GM12878 (cell line): ENCODE data around the gene PAX5. TPM values are rescaled to one million over a fixed set of nuclear protein-coding genes. Genes with fewer than 3 reads are reported as not detected.
A peak's percentile ranks its signal among the peaks of the same experiment; 100 is the strongest.

Experiments
- ATAC-seq: fragments of 200-7000 bp; cut with Tn5 transposase; 3 replicates; pipeline ENCODE4 v1.9.1; 2020; ENCODE audit warnings: mild to moderate bottlenecking, moderate library complexity
- BruUV-seq: library from RNA; stranded (reverse); fragments of 400-500 nt; replicated peaks from 2 replicates; lab custom pipeline; 2021; lab: Mats Ljungman, UMichigan
- CTCF ChIA-PET: fragments of 300-600 bp; sonication (Branson Sonifier 250); formaldehyde crosslinking; extraction: SDS; loops from one replicate; lab custom pipeline; 2021; ENCODE audit warnings: inconsistent platforms; lab: Yijun Ruan, JAX
- POLR2A ChIA-PET: fragments of 350-600 bp; formaldehyde crosslinking; extraction: SDS; loops from one replicate; lab custom pipeline; 2021; ENCODE audit warnings: inconsistent platforms; lab: Charles Lee
- RAD21 ChIA-PET: fragments of 300-600 bp; sonication (Branson Sonifier 250); formaldehyde crosslinking; loops from one replicate; lab custom pipeline; 2023; ENCODE audit warnings: antibody characterized with exemption; ENCODE audit not compliant: unreplicated experiment; lab: Charles Lee
- SMC1A ChIA-PET: fragments of 300-600 bp; sonication (Branson Sonifier 250); formaldehyde crosslinking; loops from one replicate; lab custom pipeline; 2023; ENCODE audit not compliant: unreplicated experiment, uncharacterized antibody; lab: Charles Lee
- DNase-seq: peaks from one replicate; pipeline ENCODE4 v3.0.0-alpha.2; 2011; ENCODE audit warnings: low read depth, low spot score
- FAIRE-seq: peaks from 3 replicates; lab custom pipeline; 2011; peaks lifted over from hg19 to GRCh38; lab: Jason Lieb, UNC
- H2AFZ ChIP-seq: 2 replicates; pipeline ENCODE4 v1.6.0; 2011; ENCODE audit warnings: low read depth, low read length, control low read depth; ENCODE audit not compliant: control insufficient read depth
- H3K27ac ChIP-seq: 2 replicates; pipeline ENCODE4 v1.5.1; 2011; ENCODE audit warnings: control low read depth; ENCODE audit not compliant: control insufficient read depth, insufficient read depth
- H3K27me3 ChIP-seq, 2 experiments: replicated peaks in 1 of 2; 2 replicates each; pipeline versions ENCODE4 v1.6.0 to v1.6.1; 2011; ENCODE audit warnings: low read length in 1 of 2; ENCODE audit not compliant: control insufficient read depth in 2 of 2, insufficient read depth in 2 of 2
- H3K36me3 ChIP-seq, 2 experiments: 2 replicates each; pipeline ENCODE4 v1.5.1; 2011; ENCODE audit warnings: low read length in 1 of 2; ENCODE audit not compliant: control insufficient read depth in 2 of 2, insufficient read depth in 2 of 2
- H3K4me1 ChIP-seq: 2 replicates; pipeline ENCODE4 v1.6.1; 2011; ENCODE audit warnings: mild to moderate bottlenecking, low read length, moderate library complexity, mixed read lengths; ENCODE audit not compliant: control insufficient read depth, insufficient read depth
- H3K4me2 ChIP-seq: 2 replicates; pipeline ENCODE4 v1.6.0; 2011; ENCODE audit warnings: control low read depth; ENCODE audit not compliant: control insufficient read depth, insufficient read depth
- H3K4me3 ChIP-seq: fragments of 200-600 bp; sonication (generic); 2 replicates; pipeline ENCODE4 v1.5.1; 2016
- H3K79me2 ChIP-seq: 2 replicates; pipeline ENCODE4 v1.6.0; 2011; ENCODE audit warnings: low read length; ENCODE audit not compliant: control insufficient read depth, insufficient read depth
- H3K9ac ChIP-seq: 2 replicates; pipeline ENCODE4 v1.8.0; 2011; ENCODE audit warnings: low read length, control low read depth, mixed read lengths; ENCODE audit not compliant: control insufficient read depth, insufficient read depth
- H3K9me3 ChIP-seq: replicated peaks from 3 replicates; pipeline ENCODE4 v1.5.1; 2011; ENCODE audit warnings: mild to moderate bottlenecking, low read length; ENCODE audit not compliant: control insufficient read depth, insufficient read depth
- H4K20me1 ChIP-seq: 2 replicates; pipeline ENCODE4 v1.6.0; 2011; ENCODE audit not compliant: control insufficient read depth, insufficient read depth
- CHD1 ChIP-seq: IDR thresholded peaks from 2 replicates; pipeline ENCODE4 v1.6.1; 2012; ENCODE audit warnings: low read depth, low read length, improper control_type of control experiment
- FOXM1 ChIP-seq: IDR thresholded peaks from 2 replicates; pipeline ENCODE4 v1.6.1; 2012; ENCODE audit warnings: low read depth, mild to moderate bottlenecking, inconsistent platforms, low read length, moderate library complexity
- RAD21 ChIP-seq: IDR thresholded peaks from 2 replicates; pipeline ENCODE4 v1.6.1; 2011; ENCODE audit warnings: mild to moderate bottlenecking, low read depth, low read length, moderate library complexity; ENCODE audit not compliant: insufficient read depth
- SMAD5 ChIP-seq: IDR thresholded peaks from 2 replicates; pipeline ENCODE4 v1.6.1; 2016; ENCODE audit warnings: antibody characterized with exemption, low read depth
- SREBF1 ChIP-seq: IDR thresholded peaks from 2 replicates; pipeline ENCODE4 v1.6.1; 2012; ENCODE audit warnings: mild to moderate bottlenecking, low read length
- WGBS: methylation state at CpG from one replicate; pipeline ENCODE4 v1.1.6; 2016; ENCODE audit warnings: low lambda C conversion rate; ENCODE audit not compliant: insufficient replicate concordance, insufficient coverage; ENCODE audit errors: missing lambda C conversion rate; 5-methylcytosine and 5-hydroxymethylcytosine counted together
- in situ Hi-C: fragments of 300-500 bp; cut with MboI; formaldehyde crosslinking; loops from 9 replicates; pipeline ENCODE4 v1.14.3; 2018; ENCODE audit warnings: mixed read lengths
- intact Hi-C: fragments of 100-400 bp; cut with micrococcal nuclease; formaldehyde crosslinking; loops from one replicate; pipeline ENCODE4 v1.14.2; 2022; ENCODE audit not compliant: unreplicated experiment
- polyA plus RNA-seq, 11 experiments: library from polyadenylated mRNA; depleted of rRNA in 4 of 11; unstranded in 6 of 11; stranded (reverse) in 5 of 11; fragments of >200 nt; fragmentation: Nextera tagmentation in 4 of 11; fragmentation: Illumina TruSeq in 1 of 11; extraction: Ambion mirVana in 4 of 11; extraction: Trizol in 1 of 11; gene quantifications; 1 replicate in 1 of 11; 2 replicates in 10 of 11; pipeline versions ENCODE4 v1.2.1 to v1.2.3, GENCODE V29; 2011 to 2016; ENCODE audit warnings: inconsistent platforms in 2 of 11, missing spikeins in 2 of 11, low read depth in 1 of 11
- total RNA-seq, 4 experiments: library from RNA; depleted of rRNA in 3 of 4; stranded (reverse); fragments of >200 nt in 3 of 4; fragmentation: Illumina TruSeq in 1 of 4; extraction: Trizol in 1 of 4; gene quantifications; 2 replicates each; pipeline versions ENCODE4 v1.2.1 to v1.2.3, GENCODE V29; 2013 to 2021

The PAX5 gene
- total and polyA plus RNA-seq, 10 of the 15 experiments (the other 5 are each of a cell fraction or from before 2014, with no cell fraction given) = 2.2 to 123 (median 31.9) TPM

- TF ChIP-seq SMAD5 = no peak
- TF ChIP-seq FOXM1 = no peak
- TF ChIP-seq RAD21 = peak; percentile 70
These were observed 53.7 kb downstream of the PAX5 start (continued) for GRCh38 chr9:36980148-36980974.

GRCh38 chr9:36976371-36977030, 57.6 kb downstream of the PAX5 start:
- in situ Hi-C loops (no loop called here), intact Hi-C loops (no loop called here)
- no peak overlapping the region for H2AFZ ChIP-seq
- no peak for DNase-seq
- ChIA-PET POLR2A (interaction anchor here (0.6 kb wide), 1 partner anchor 19 kb away, joined by 3 read pairs; no protein-coding TSS in a partner anchor), SMC1A (interaction anchor here (1.0 to 1.4 kb wide), 3 partner anchors 11 to 103 kb away, joined by 3 to 4 read pairs (median 4); no protein-coding TSS in a partner anchor), RAD21 (interaction anchor here (1.2 kb wide), 1 partner anchor 103 kb away, joined by 4 read pairs; no protein-coding TSS in a partner anchor), CTCF (interaction anchor here (3.8 kb wide), 1 partner anchor 103 kb away, joined by 19 read pairs; no protein-coding TSS in a partner anchor)
- H3K4me2 ChIP-seq = no peak overlapping the region
- peaks cover 11 to 19% of the 10 kb centered on the region in 2 experiments; a peak in 3 of 4 replicates for H3K36me3 ChIP-seq
- no peaks in the 10 kb centered on the region for H3K4me1 ChIP-seq
- H3K27ac ChIP-seq = no peak overlapping the region
- FAIRE-seq = no peak
- no TSS peak for BruUV-seq
- 86% methylated on average over 10 of the region's 10 CpGs for WGBS
- TF ChIP-seq SMAD5 (no peak), CHD1 (no peak), SREBF1 (no peak)
- no peak overlapping the region for H3K9ac ChIP-seq
- no peaks in the 10 kb centered on the region for H3K9me3 ChIP-seq
- H3K4me3 ChIP-seq = no peak overlapping the region
- H3K27me3 ChIP-seq = no peaks in the 10 kb centered on the region
- no peak for ATAC-seq
- H4K20me1 ChIP-seq = no peaks in the 10 kb centered on the region; the same call in 1 of the 2 replicates
- peaks cover 33% of the 10 kb centered on the region for H3K79me2 ChIP-seq
